Inflammatory macrophage treated with lipopolysaccharide for 4 hours (primary cell): ENCODE results near the gene GJA5.

Source experiments
- DNase-seq: peaks from one replicate; pipeline ENCODE4 v3.0.0-alpha.2; 2020

Gene GJA5

DNA sequence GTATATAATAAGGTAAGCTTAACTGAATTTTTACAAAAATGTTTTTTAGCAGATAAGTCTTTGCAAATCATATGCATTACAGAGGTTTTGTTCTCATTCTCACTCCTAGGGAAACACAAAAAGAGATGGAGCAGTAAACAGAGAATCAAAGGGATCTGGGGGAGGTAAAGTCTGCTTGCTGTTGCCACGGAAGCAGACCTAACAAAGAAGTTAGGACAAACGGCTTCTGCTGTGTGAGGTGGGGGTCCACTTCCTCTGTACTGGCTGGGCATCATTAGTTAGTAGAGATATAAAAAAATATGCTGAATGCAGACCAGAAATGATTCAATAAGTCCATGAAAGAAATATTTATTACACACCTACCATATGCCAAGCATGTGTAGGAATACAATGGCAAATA is 34.2 kb downstream of the GJA5 start:
- no peak for DNase-seq

DNA sequence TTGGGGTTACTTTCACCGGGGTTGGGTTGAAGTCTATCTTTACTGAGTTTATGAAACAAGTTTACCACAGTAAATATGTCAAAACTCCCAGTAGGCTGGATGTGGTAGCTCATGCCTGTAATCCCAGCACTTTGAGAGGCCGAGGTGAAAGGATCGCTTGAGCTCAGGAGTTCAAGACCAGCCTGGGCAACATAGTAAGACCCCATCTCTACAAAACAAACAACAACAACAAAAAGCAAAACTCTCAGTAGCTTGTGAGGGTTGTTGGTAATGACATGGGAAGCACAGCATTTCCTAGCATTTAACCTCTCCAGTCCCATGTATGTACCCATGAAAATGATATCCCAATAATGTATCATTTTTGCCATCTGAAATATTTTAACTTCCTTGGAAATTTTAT is 34.7 kb downstream of the GJA5 start:
- no peak for DNase-seq

DNA sequence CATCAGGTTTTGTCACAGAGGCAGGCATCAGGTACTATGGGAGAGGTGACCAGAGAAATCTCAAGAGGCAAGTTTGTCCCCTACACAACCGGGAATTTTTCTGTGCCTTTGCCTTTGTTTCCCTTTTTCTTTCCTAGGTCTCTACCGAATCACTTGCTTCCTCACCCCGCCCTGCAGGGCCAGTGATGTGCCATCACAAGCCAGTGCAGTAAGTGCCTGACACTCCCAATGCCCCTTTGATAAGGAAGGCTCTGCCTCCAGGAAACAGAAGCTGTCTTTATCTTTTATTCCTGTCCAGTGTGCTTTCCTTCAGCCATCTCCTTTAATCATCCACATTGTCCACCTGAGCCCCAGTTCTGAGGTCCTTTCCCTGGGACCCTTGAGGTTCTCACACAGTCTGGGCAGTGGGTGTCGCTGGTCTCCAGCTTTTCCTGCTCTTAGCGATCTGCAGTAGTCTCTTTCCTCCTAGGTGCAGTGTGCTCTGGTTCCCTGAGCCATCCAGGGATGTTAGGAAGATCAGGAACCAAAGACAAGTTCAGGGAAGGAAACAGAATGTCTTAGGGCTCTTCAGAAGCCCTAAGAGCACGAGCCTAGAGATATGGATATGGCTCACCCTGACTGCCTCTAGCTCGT is 36.6 kb downstream of the GJA5 start:
- peak; percentile 15 for DNase-seq

DNA sequence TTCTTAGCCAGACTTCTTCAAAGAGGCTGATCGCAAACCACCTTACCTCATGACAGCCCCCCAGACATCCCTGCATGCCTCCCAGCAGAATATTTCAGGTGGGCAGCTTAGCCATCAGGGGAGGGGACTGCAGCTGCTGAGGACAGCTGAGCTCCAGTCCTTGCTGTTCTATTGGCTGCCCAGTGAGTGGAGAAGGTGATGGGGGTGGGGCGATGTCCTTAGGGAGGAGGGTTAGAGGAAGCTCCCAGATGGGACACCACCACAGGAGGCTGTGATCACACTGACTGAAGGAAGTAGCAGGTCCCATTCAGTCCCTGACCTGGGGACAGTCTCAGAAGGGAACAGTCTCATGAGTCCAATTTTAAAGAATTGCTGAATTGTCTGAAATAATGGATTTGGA is 38.3 kb downstream of the GJA5 start:
- DNase-seq, result no peak

- peak; percentile 82 for DNase-seq
Observed at GRCh38 chr1:147721716-147722115, 38.7 kb downstream of the GJA5 start.

GRCh38 chr1:147720557-147720956 is 39.8 kb downstream of the GJA5 start:
- DNase-seq, result no peak

DNA sequence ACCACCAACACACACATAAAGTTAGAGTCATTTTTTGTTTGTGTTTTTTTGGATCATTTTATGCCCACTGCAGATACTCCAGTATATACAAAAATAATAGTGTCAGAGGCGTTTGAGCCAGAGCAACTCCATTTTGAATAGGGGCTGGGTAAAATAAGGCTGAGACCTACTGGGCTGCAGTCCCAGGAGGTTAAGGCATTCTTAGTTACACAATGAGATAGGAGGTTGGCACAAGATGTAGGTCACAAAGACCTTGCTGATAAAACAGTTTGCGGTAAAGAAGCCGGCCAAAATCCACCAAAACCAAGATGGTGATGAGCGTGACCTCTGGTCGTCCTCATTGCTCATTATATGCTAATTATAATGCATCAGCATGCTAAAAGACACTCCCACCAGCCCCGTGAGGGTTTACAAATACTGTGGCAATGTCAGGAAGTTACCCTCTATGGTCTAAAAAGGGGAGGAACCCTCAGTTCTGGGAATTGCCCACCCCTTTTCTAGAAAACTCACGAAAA is 40.6 kb downstream of the GJA5 start:
- peak; percentile 23 for DNase-seq

DNA sequence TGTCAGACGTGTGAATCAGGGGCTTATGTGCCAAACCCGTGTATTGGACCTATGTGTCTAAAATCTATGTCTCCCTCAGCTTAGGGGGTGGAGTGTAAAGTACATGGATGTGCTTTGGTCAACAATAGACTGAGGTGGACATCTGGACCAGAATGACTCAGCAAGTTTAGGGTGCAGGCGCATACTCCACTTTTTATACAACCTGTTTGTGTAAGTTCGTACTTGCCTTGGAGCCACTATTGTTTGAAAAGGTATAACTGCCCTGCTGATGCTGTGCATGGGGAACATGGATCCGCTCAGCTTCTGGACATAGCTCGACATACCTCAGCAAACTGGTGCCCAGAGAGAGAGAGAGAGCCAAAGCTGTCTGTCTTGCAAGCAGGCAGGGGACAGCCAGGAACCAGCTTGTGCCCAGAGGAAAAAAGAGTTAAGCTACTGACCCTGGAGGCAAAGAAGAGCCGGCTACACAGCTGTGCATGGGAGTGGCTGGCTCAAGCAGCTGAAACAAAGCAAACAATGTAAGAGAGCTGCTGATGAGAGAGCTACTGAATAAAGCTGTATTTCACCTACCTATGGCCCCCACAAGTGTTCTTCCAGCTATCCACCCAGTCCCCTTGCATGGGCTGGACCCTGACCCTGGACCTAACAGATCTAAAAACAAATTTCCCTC is 41.2 kb downstream of the GJA5 start:
- no peak for DNase-seq

- peak; percentile 45 for DNase-seq
Observed at GRCh38 chr1:147717706-147718097, 42.7 kb downstream of the GJA5 start.

GRCh38 chr1:147717051-147717705 is 43.2 kb downstream of the GJA5 start:
- no peak for DNase-seq

GRCh38 chr1:147712605-147713004 is 47.8 kb downstream of the GJA5 start:
- DNase-seq, result no peak
